Hepatocyte (in vitro differentiated cells): ENCODE measurements around the gene ITGB4. TPM values are rescaled to one million over a fixed set of nuclear protein-coding genes. Genes with fewer than 3 reads are reported as not detected.

ENCODE experiments used
- DNase-seq: peaks from one replicate; pipeline ENCODE4 v3.0.0-alpha.2; 2016; ENCODE audit warnings: low spot score
- H2AFZ ChIP-seq: fragments of 200-600 bp; sonication (generic); 2 replicates; pipeline ENCODE4 v1.6.0; 2016; ENCODE audit warnings: antibody characterized with exemption, mild to moderate bottlenecking
- H3K27ac ChIP-seq: fragments of 200-600 bp; sonication (generic); 2 replicates; pipeline ENCODE4 v1.5.1; 2016; ENCODE audit warnings: mild to moderate bottlenecking
- H3K27me3 ChIP-seq: fragments of 200-600 bp; sonication (generic); 2 replicates; pipeline ENCODE4 v1.6.1; 2016
- H3K36me3 ChIP-seq: fragments of 200-600 bp; sonication (generic); replicated peaks from 2 replicates; pipeline ENCODE4 v1.5.1; 2016; ENCODE audit warnings: low read depth; ENCODE audit not compliant: insufficient read depth
- H3K4me1 ChIP-seq: fragments of 200-600 bp; sonication (generic); 2 replicates; pipeline ENCODE4 v1.5.1; 2016; ENCODE audit warnings: mild to moderate bottlenecking, moderate library complexity; ENCODE audit not compliant: insufficient read depth
- H3K4me2 ChIP-seq: fragments of 200-600 bp; sonication (generic); 2 replicates; pipeline ENCODE4 v1.6.0; 2016
- H3K4me3 ChIP-seq: fragments of 200-600 bp; sonication (generic); 2 replicates; pipeline ENCODE4 v1.5.1; 2016; ENCODE audit warnings: mild to moderate bottlenecking
- H3K79me2 ChIP-seq: fragments of 200-600 bp; sonication (generic); 2 replicates; pipeline ENCODE4 v1.6.0; 2017; ENCODE audit warnings: mild to moderate bottlenecking
- H3K9me2 ChIP-seq: fragments of 200-600 bp; sonication (generic); replicated peaks from 2 replicates; pipeline ENCODE4 v1.6.0; 2017; ENCODE audit warnings: mild to moderate bottlenecking; ENCODE audit not compliant: insufficient read depth
- H3K9me3 ChIP-seq: fragments of 200-600 bp; sonication (generic); 2 replicates; pipeline ENCODE4 v1.5.1; 2016; ENCODE audit warnings: low read depth, mild to moderate bottlenecking
- H4K20me1 ChIP-seq: fragments of 200-600 bp; sonication (generic); 2 replicates; pipeline ENCODE4 v1.6.0; 2016; ENCODE audit warnings: mild to moderate bottlenecking; ENCODE audit not compliant: insufficient read depth, poor library complexity, severe bottlenecking
- CTCF ChIP-seq: fragments of 200-600 bp; sonication (generic); IDR thresholded peaks from 2 replicates; pipeline ENCODE4 v1.5.1; 2016; ENCODE audit warnings: antibody characterized with exemption, mild to moderate bottlenecking; ENCODE audit not compliant: poor library complexity
- EZH2 ChIP-seq: fragments of 200-600 bp; sonication (generic); IDR thresholded peaks from 2 replicates; pipeline ENCODE4 v1.6.1; 2016; ENCODE audit warnings: antibody characterized with exemption, mild to moderate bottlenecking, borderline replicate concordance
- EZH2phosphoT487 ChIP-seq: fragments of 200-600 bp; sonication (generic); IDR thresholded peaks from one replicate; pipeline ENCODE4 v1.6.1; 2018; ENCODE audit warnings: antibody characterized with exemption, mild to moderate bottlenecking, low read depth, moderate library complexity; ENCODE audit not compliant: unreplicated experiment, severe bottlenecking
- WGBS: methylation state at CpG from one replicate; pipeline ENCODE4 v1.1.6; 2016; ENCODE audit warnings: low lambda C conversion rate; ENCODE audit errors: missing lambda C conversion rate; 5-methylcytosine and 5-hydroxymethylcytosine counted together
- polyA plus RNA-seq: library from polyadenylated mRNA; unstranded; fragments of >200 nt; fragmentation: Nextera tagmentation; extraction: Ambion mirVana; gene quantifications from 2 replicates; pipeline ENCODE4 v1.2.1, GENCODE V29; 2016
- total RNA-seq: library from RNA; depleted of rRNA; stranded (reverse); fragments of >200 nt; gene quantifications from 2 replicates; pipeline ENCODE4 v1.2.3, GENCODE V29; 2014

The ITGB4 gene
- total and polyA plus RNA-seq, 2 experiments from 2014 or later, result 15.7 to 23.5 TPM

- Histone ChIP-seq H4K20me1 (no peaks in the 10 kb centered on the region), H3K27me3 (no peaks in the 10 kb centered on the region), H3K9me3 (no peaks in the 10 kb centered on the region), H3K9me2 (no peaks in the 10 kb centered on the region), H3K4me2 (no peak overlapping the region), H2AFZ (no peak overlapping the region), H3K27ac (peak overlapping the region; percentile 37), H3K4me1 (peaks cover 18% of the 10 kb centered on the region), H3K4me3 (no peak overlapping the region), H3K79me2 (peaks cover 75% of the 10 kb centered on the region), H3K36me3 (no peaks in the 10 kb centered on the region)
- 89% methylated on average over 11 of the region's 11 CpGs for WGBS
- no peak for TF ChIP-seq EZH2phosphoT487
- TF ChIP-seq CTCF, result no peak
- TF ChIP-seq EZH2, result no peak
- no peak for DNase-seq
Measured at GRCh38 chr17:75688209-75688825, 32.9 kb upstream of the ITGB4 start.

GRCh38 chr17:75689441-75689873 is 31.8 kb upstream of the ITGB4 start:
- 85% methylated on average over 6 of the region's 6 CpGs for WGBS
- no peak for DNase-seq
- Histone ChIP-seq H2AFZ (no peak overlapping the region), H4K20me1 (no peaks in the 10 kb centered on the region), H3K9me3 (no peaks in the 10 kb centered on the region), H3K36me3 (no peaks in the 10 kb centered on the region), H3K27me3 (no peaks in the 10 kb centered on the region), H3K79me2 (peaks cover 71% of the 10 kb centered on the region), H3K4me3 (no peak overlapping the region), H3K4me2 (no peak overlapping the region), H3K27ac (peak overlapping the region; percentile 37), H3K4me1 (peaks cover 9% of the 10 kb centered on the region), H3K9me2 (no peaks in the 10 kb centered on the region)
- no peak for TF ChIP-seq CTCF

DNA sequence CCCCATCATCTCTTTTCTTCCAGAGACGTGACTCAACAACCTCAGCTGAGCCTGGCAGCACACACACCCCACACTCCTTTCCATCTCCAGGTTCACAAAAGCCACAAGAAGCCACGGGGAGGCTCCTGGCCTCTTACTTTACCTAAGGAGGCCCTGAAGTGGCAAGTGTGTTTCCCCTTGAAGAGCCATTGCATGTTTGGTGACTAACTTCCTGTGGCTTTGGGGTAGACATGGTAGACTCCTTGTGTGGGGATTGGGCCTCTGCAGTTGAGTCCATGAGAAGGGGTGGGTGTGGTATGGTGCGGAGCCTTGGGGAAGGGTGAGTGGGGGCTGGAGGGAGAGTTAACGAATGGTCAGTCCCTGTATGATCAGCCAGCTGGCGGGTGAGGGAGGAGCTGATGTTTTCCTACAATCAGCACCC is 29.9 kb upstream of the ITGB4 start:
- WGBS, result 93% methylated on average over 5 of the region's 5 CpGs
- DNase-seq, result no peak
- H4K20me1 ChIP-seq, result no peaks in the 10 kb centered on the region
- H3K9me2 ChIP-seq, result no peaks in the 10 kb centered on the region
- no peak overlapping the region for H3K27ac ChIP-seq
- H3K79me2 ChIP-seq, result peaks cover 55% of the 10 kb centered on the region
- H3K4me2 ChIP-seq, result no peak overlapping the region
- H3K4me1 ChIP-seq, result no peaks in the 10 kb centered on the region
- H3K27me3 ChIP-seq, result no peaks in the 10 kb centered on the region
- H3K4me3 ChIP-seq, result no peak overlapping the region
- no peaks in the 10 kb centered on the region for H3K36me3 ChIP-seq
- TF ChIP-seq CTCF (no peak), EZH2 (no peak), EZH2phosphoT487 (no peak)
- no peaks in the 10 kb centered on the region for H3K9me3 ChIP-seq
- no peak overlapping the region for H2AFZ ChIP-seq
